Stimulated activated CD4-positive, alpha-beta T cell treated with anti-CD3 and anti-CD28 coated beads, Interleukin-4, amount 100 ng/mL, for 1 hour (primary cell): ENCODE measurements around the gene RHOB.
"Not testable (repeated sequence)": the region's sequence is repeated elsewhere in the genome, so short reads cannot be mapped to it uniquely, and the experiment has no call there.

Experiments used
- DNase-seq: peaks from one replicate; pipeline ENCODE4 v3.0.0-alpha.2; 2020

Gene RHOB

DNA sequence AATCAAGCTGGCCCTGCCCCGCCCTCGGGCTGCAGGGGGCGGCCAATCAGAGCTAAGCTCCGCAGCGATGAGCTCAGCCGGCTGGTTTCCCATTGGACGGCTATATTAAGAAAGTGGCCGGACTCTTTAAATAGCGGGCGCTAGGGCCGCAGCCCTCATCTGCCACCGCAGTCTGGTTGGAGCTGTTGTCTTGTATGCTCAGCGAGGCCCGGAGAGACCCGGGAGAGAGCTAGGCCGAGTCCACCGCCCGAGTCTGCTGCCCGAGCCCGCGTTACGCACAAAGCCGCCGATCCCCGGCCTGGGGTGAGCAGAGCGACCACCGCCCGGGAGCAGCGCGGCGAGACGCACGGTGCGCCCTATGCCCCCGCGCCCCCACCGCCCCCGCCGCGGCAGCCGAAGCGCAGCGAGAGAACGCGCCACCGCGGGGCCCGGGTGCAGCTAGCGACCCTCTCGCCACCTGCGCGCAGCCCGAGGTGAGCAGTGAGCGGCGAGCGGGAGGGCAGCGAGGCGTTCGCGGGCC lies at the start of gene RHOB:
Gene RHOB (plus strand): TSS at position 158 of the 520 bp plus-strand sequence. CDS start 392 bp downstream, outside the sequence.
- peak; percentile 85 for DNase-seq

DNA sequence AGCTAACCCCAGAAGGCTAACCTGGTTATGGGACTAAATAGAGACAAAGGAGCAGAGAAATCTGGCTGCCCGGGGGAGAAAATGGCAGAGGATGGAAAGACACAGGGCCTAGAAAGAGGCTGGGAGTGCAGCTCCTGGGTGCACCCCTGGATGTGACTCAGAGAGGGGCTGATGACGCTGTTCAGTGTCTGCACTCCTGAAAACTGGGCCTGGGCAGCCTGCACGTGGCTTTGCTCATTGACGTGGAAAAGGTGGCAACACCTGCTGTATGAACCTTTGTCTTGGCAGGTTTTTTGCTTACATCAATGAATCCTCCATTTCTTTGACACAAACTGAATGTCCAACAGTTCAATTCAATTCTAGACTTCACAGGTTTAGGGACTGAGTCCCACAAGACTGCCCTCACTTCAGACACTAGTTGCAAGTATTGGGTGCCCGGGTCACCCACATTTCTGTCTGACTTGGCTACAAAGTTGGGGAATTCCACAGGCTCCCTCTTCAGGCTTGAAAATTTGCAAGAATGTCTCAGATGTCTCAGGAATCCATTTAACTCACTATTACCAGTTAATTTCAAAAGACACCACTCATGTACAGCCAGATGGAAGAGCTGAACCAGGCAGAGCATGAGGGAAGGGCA lies 48.9 kb upstream of the RHOB start:
- DNase-seq: no peak

DNA sequence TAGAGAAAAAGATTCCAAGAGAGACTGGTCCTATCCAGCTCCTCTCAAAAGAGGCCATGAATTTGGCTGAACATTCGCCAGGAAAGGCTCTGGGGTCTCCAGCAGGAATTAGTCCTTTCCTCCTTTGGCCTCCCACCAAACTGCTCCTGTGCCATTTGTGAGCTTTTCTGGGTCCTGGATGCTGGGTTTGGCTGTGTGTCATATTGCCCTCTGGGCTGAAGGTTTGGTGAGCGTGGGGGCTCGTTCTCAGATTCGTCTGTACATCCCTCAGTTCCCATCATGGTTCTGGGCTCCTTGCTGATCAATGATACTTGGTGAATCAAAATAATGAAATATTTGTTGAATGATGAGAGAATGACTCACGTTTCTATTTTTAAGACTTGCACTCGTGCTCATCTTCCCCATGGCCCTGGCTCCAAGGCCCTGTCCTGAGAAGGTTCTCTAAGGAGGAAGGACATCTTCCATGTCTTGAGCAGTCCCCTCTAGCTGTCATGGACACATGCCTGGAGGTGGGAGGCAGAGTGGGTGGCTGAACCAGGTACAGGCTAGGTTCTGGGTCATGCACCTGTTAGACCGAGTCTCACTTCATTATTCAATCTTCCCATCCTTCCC lies 47.8 kb upstream of the RHOB start:
- no peak for DNase-seq

DNA sequence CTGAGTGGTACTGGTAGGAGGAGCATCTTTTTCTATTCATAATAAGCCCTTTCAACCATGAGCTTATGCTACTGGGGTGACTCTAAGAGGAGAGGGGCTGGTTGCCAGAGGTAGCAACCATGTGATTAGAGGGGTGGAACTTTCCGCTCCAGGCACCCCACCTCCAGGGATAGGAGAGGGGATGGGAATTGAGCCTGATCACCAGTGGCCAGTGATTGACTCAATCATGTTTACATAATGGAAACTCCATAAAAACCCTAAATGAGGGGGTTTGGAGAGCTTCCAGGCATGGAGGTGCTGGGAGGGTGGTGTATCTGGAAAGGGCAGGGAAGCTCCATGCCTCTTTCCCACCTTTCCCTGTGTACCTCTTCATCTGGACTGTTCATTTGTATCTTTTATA lies 46.6 kb upstream of the RHOB start:
- no peak for DNase-seq

DNA sequence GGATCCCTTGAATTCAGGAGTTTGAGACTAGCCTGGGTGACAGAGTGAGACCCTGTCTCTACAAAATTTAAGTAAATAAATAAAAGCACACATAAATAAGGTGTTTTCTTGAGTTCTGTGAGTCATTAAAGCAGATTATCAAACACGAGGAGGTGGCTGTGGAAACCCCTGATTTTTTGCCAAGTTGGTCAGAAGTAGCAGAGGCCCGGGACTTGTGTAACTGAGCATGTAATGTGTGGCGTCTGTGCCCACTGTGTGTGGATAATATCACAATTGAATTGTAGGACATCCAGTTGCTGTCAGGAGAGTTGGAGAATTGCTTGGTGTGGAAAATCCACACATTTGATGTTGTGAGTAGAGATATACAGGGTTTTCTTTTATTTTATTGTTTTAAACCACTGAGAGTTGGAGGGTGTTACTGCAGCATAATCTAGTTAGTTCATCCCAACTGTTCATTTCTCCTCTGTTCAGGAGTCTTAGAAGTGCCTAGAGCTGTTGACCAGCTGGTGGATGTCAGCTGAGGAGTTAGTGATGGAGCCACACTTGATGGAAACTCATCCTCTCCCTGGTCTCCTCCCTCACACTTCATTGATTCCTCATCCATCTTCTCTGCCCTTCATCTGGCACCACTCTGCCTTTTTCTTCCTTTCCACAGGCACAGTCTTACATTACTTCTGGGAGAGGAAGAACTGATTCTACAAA lies 45.9 kb upstream of the RHOB start:
- no peak for DNase-seq

DNA sequence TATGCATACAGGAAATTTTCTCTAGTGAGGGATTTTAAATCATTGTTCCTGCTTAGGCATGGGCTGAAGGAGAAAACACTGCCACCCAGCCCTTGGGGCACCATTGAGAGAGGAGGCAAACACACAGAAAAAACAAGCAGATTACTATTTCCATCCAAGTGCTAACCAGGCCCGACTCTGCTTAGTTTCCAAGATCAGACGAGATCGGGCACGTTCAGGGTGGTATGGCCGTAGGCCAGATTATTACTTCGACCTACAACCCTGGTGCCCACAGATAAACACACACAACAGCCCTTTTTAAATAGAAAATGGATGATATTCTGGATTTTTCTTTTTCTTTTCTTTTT lies 45.4 kb upstream of the RHOB start:
- no peak for DNase-seq

DNA sequence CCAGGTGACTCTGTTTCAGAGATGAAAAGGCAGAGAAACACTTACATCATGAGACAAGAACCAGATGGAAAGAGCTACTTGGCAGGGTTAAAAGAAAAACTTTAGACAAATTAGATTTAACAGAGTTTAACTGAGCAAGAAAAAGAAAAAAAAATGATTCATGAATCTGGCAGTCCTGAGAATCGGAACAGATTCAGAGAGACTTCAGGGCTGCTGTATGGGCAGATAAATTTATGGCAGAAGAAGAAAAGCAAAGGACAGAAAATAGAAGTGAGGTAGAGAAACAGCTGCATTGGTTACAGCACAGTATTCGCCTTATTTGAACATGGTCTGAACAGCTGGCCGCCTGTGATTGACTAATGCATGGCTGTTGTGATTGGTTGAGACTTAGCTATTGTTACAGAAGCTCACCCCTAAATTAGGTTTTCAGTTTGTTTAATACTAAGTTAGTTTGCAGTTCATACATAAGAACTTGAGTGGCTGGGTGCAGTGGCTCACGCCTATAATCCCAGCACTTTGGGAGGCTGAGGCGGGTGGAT lies 43.0 kb upstream of the RHOB start:
- no peak for DNase-seq

DNA sequence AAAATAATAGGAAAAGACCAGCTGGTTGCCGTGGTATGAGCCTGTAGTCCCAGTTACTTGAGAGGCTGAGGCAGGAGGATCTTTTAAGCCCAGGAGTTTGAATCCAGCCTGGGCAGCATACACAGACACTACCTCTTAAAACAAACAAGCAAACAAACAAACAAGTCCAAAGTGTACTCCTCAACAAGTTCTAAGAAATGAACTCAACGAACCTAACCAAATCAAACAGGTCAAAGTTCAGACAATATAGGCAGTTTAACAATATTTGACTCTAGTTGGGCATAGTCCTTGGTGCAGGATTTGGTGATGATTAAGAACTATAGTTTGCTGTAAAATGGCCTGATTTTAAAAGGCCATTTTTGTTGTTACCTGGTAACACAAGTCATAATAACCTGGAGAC lies 41.9 kb upstream of the RHOB start:
- no peak for DNase-seq

DNA sequence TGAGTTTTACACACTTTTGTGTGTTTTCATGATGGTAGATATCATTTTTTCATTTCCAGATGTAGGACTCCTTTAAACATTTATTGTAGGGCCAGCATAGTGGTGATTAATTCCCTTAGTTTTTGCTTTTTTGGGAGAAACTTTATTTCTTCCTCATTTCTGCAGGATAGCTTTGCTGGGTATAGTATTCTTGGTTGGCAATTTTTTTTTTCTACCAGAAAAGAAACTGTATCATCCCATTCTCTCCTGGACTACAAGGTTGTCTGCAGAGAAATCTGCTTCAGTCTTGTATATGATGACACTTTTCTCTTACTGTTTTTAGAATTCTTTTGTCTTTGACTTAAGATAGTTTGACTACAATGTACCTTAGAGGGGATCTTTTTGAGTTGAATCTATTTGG lies 37.8 kb upstream of the RHOB start:
- DNase-seq: no peak

DNA sequence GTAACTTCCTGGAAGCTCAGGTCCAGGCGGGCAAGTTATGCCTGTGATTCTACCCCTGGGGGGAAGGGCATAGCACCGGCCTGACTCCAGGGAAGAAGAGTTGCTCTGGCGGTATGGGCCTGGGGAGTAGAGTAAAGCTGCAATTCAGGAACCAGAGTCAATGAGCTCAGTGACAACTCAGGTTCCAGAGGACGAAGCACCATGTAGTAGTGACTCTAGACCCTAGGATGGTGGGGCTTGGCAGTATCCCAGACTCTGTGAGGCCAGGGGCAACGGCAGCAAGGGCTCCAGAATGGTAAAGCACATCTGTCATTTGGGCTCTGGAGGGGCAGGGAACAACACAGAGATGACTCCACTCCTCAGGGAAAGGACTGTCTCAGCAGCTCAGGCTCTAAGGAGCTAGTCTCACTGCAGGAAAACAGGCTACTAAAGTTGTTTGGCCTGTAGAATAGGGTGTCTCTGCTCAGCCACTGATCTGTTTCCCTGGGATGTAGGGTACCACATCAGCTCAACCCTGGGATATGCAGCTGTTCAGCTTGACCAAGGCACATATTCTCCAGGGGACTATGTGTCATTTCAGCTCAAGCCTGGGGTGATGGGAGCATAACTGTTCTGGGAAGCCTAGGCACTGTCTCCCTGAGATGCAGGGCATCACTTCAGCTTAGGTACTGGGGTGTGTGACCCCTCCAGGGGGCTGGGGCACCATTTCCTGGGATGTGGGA lies 36.2 kb upstream of the RHOB start:
- DNase-seq: no peak

DNA sequence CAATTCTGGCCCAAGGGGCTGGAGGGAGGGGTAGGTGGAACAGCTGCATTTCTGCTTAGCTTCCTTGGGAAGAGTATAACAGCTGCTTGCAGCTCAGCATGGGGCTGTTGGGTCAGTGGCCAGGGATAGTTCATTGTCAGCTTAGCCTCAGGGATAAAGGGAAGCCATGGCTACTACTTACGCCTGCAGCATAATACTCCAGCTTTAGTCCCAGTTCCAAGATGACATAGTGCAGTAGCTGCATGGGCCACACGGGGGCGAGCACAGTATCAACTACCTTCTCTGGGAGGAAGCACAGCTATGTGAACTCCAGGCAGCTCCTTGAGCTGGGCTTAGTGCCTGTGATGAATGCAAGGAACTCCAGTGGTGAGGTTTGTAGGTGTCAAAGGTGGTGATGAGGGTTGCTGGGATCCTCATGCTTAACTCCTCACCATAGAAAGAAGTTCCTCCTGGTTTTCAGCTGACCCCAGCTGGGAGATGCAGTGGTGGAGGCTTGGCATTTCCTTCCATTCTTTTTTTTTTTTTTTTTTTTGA lies 35.4 kb upstream of the RHOB start:
- peak; percentile 78 for DNase-seq

DNA sequence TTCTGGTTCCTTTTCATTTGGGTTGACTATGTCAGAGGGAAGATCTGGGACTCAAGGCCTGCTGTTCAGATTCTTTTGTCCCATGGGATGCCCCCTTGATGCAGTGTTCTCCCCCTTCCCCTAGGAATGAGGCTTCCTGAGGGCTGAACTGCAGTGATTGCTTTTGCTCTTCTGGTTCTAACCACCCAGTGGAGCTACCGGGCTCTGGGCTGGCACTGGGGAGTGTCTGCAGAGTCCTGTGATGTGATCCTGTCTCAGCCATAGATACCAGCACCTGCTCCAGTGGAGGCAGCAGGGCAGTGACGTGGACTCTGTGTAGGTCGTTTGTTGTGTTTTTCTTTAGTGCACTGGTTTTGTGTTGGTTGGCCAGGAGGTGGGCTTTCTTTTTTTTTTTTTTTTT lies 32.1 kb upstream of the RHOB start:
- DNase-seq: no peak

DNA sequence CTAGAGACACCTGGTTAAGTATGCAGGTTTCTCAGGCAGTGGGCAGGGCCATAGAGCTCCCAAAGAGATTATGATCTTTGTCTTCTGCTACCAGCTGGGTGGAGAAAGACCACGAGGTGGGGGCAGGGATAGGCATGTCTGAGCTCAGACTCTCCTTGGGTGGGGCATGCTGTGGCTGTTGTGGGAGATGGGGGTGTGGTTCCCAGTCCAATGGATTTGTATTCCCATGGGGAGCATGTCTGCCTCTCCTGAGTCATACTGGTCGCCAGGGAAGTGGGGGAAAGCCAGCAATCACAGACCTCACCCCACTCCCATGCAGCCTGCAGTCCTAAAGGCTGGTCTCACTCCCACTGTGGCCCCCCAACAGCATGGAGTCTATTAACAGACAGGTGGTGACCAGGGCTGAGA lies 31.4 kb upstream of the RHOB start:
- no peak for DNase-seq

DNA sequence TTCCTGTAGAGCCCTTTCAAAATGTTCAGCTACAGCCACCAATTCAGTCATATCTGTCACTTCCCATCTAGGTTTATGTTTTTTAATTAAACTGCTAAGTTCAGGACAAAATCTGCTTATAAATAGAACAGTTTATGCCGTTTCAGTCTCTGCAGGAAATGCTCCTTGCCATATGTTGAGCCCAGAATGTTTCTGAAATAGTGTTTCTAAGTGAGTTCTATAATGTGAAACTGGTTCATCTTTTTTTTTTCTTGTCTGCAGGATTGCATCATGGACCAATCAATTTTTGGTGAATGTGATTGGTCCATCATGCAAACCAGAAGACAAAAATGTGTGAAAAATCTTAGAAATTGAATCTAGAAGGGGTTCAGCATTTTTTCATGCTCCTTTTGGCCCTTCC lies 30.2 kb upstream of the RHOB start:
- DNase-seq: no peak

DNA sequence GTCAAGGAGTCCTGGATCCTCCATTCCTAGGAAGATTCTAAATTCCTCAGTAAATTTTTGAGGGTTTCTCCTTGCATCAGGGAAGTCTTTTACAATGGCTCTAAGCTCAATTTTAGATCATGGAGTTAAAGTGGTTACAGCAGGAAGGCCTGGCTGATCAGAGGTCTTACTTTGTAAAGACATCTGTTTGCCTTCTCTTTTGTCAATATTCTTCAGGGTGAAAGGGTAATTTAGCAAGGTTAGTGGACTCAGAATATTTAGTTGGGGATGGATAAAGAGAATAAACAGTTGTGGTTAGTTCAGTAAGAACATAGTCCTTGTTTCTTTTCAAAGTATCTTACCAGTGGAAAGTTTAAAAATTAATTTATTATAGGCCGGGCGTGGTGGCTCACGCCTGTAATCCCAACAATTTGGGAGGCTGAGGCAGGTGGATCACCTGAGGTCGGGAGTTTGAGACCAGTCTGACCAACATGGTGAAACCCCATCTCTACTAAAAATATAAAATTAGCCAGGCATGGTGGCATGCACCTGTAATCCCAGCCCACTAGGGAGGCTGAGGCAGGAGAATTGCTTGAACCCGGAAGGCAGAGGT lies 29.5 kb upstream of the RHOB start:
- not testable (repeated sequence) for DNase-seq

DNA sequence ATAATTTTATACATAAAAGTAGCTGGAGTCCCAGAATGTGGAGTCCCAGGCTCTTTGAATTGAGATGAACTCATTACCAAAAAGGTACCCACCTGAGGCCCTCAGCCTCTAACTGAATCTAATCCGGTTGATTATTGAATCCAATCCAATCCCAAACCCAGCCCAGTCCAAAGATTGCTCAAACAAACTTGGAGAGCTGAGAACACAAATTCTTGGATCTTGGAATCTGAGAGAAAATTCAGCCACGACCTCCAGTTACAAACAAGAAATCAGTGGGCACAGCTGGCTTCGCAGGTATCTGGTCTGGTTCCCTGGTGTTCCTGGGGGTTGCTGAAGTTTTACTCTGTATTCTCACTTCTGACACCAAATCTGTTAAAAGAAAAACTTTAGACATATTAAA lies 28.4 kb upstream of the RHOB start:
- DNase-seq: no peak

DNA sequence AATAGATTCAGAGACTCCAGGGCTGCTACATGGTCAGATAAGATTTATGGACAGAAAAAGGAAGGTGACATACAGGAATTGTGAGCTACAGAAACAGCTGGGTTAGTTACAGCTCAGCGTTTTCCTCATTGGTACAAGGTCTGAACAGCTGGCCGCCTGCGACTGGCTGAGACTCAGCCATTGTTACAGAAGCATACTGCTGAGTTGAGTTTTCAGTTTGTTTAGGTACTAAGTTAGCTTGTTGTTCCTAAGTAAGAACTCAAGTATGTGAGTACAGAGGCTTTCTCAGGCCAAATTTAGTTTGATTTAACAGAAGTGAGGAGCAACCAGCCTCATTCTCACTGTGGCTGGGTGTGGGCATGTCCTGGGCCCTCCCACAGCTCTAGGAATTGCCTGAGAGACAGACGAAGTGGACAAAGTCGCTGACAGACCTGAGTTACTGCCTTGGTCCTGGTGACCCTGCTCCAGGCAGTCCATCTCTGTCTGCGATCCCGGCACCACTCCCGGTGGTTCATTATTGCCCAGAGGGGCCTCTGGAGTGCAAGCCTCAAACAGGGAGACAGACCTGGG lies 27.8 kb upstream of the RHOB start:
- no peak for DNase-seq

DNA sequence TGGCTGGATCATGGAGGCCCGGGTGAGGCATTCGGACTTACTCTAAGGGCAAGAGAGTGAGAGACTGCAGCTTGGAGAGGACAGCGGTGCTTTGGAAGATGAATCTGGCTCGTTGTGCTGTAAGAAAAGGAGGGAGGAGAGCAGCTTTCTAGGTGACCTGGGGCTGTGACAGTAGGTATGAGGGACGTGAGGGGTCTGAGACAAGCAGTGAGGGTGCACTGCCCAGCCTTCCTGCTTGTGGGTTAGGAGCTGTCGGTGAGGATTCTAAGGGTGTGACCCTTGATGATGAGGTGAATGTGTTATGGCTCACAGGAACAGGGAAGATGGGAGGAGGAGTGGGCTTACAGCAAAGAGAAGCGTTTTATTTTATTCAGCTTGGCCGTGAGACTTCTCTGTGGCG lies 27.1 kb upstream of the RHOB start:
- DNase-seq: no peak

DNA sequence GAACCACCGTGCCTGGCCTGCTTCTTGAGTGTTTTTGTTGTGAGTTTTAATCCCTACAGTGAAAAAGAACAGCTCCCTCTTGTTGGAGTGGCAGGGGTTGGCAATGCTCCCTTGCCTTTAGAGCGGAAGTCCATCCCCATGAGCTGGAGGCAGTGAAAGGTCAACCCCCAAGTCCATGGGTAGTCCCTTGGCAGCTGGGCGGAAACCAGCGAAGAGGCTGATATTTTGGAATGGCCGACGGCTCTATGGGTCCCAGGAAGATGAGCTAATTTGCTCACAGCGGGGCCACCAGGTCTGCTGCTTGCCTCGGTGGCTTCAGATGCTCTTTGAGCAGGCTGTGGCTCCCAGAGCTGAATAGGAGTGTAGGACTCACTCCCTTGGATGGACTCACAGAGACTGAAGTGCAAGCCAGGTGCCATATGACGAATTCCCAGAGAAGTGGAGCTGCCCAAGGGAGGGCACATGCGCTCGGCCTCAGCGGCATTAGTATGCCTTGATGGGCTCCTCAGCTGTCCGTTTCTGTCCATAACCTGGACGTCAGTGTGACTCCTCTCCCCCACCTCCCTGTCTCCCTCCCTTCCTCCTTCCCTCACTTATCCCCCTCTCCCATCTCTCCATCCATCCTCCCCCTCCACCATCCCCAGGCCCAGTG lies 25.4 kb upstream of the RHOB start:
- DNase-seq: no peak

DNA sequence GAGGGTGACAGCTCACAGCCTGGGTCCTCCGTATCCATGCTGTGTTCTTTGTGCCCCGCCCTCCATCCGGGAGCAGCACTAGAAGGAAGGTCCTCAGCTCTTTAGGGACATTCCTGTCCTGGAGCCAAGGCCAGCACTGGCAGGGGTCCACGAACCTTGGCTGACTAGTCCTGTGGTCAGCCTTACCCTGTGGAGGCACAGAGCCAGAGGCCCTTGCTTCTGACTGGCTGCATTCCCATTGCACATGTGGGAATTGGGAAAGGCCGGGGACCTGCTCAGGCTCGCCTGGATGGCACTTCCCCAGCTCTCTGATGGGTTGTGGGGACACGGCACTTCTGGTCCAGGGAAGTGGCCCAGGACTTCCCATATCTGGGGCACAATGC lies 24.9 kb upstream of the RHOB start:
- DNase-seq: no peak

DNA sequence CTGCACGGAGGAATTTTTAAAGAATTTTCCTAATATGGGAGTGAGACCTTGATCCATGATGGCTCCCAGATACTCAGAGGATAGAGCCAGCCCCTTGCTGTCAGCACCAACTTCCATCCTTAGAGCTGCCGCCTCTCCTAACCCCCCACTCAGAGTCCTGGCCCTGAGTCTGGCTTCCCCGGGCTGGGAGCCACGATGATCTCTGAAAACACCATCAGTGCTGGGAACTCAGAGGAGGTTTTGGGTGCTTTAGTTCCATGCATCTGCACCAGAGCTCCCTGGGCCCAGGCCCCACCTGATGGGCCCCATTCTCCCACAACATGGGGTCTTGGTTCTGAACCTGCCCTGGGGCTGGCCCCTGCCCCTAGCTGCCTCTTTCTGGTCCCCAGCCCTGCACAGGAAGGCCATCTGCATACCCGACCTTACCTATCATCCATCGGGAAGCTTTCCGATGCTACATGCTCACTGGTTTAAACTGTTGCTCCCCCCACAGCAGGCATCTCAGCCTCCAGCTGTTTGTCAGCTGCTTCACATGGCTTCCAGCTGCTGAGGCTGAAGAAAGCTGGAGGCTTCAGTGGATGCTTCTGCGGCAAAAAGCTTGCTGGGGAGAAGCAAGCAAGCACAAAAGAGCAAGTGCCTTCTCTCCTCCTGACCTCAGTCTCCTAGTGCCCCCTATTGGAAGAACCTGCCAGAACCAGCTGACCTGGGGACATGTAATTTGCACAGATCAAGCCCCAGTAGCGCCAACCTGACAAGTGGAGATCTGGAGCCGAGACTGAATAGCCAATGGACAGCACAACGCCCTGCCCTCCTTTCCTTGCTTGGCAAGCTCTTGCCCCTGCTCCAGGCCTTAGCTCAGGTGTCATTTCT lies 24.2 kb upstream of the RHOB start:
- no peak for DNase-seq
